22Rv1 (cell line): ENCODE data around the gene MYH8.

Experiments
- CTCF ChIP-seq: fragments of 450-650 bp; IDR thresholded peaks from 2 replicates; pipeline ENCODE4 v1.5.1; 2017; ENCODE audit warnings: mild to moderate bottlenecking
- ZFX ChIP-seq: fragments of 450-650 bp; IDR thresholded peaks from 2 replicates; pipeline ENCODE4 v1.6.1; 2017; ENCODE audit warnings: antibody characterized with exemption, borderline replicate concordance

- TF ChIP-seq CTCF (no peak), ZFX (no peak)
Measured at GRCh38 chr17:10396524-10397163, 25.1 kb downstream of the MYH8 start.
